DND-41 (cell line): ENCODE data around the gene MMP25.

Source experiments
- ATAC-seq: fragments of 200-7000 bp; cut with Tn5 transposase; 3 replicates; pipeline ENCODE4 v1.9.1; 2021; ENCODE audit warnings: low read depth; ENCODE audit not compliant: insufficient read depth
- DNase-seq: peaks from one replicate; pipeline ENCODE4 v3.0.0-alpha.2; 2020
- H2AFZ ChIP-seq: 2 replicates; pipeline ENCODE4 v1.6.0; 2012; ENCODE audit warnings: low read depth, low read length
- H3K27ac ChIP-seq: 2 replicates; pipeline ENCODE4 v1.5.1; 2012; ENCODE audit warnings: low read length, inconsistent platforms
- H3K27me3 ChIP-seq: fragments of 200-600 bp; sonication (generic); 2 replicates; pipeline ENCODE4 v1.6.0; 2012; ENCODE audit warnings: low read length, mild to moderate bottlenecking, inconsistent platforms; ENCODE audit not compliant: insufficient read depth, poor library complexity
- H3K36me3 ChIP-seq: 2 replicates; pipeline ENCODE4 v1.5.1; 2012; ENCODE audit warnings: low read length, inconsistent platforms; ENCODE audit not compliant: insufficient read depth
- H3K4me1 ChIP-seq: 2 replicates; pipeline ENCODE4 v1.5.1; 2012; ENCODE audit warnings: mild to moderate bottlenecking, low read length; ENCODE audit not compliant: insufficient read depth
- H3K4me2 ChIP-seq: 2 replicates; pipeline ENCODE4 v1.6.0; 2012; ENCODE audit warnings: mild to moderate bottlenecking, moderate library complexity, low read length, inconsistent platforms; ENCODE audit not compliant: insufficient read depth
- H3K4me3 ChIP-seq, 2 experiments: fragments of 200-600 bp in 1 of 2; shearing (Covaris generic) in 1 of 2; 2 replicates each; pipeline ENCODE4 v1.5.1; 2012 to 2016; ENCODE audit warnings: inconsistent platforms in 2 of 2, low read length in 2 of 2, mild to moderate bottlenecking in 2 of 2, low read depth in 1 of 2, moderate library complexity in 1 of 2
- H3K79me2 ChIP-seq: 2 replicates; pipeline ENCODE4 v1.6.0; 2012; ENCODE audit warnings: low read length, inconsistent platforms; ENCODE audit not compliant: insufficient read depth
- H3K9ac ChIP-seq: 2 replicates; pipeline ENCODE4 v1.6.0; 2012; ENCODE audit warnings: low read depth, mild to moderate bottlenecking, inconsistent platforms, low read length, moderate library complexity
- H3K9me3 ChIP-seq: 2 replicates; pipeline ENCODE4 v1.5.1; 2012; ENCODE audit warnings: low read length, moderate library complexity, mild to moderate bottlenecking, inconsistent platforms; ENCODE audit not compliant: insufficient read depth, severe bottlenecking
- H4K20me1 ChIP-seq: 2 replicates; pipeline ENCODE4 v1.6.0; 2012; ENCODE audit warnings: low read length; ENCODE audit not compliant: insufficient read depth
- CTCF ChIP-seq: IDR thresholded peaks from 2 replicates; pipeline ENCODE4 v1.5.1; 2012; ENCODE audit warnings: borderline replicate concordance, low read length, moderate library complexity, mild to moderate bottlenecking; ENCODE audit not compliant: poor library complexity, severe bottlenecking; ENCODE audit errors: extremely low read depth
- EZH2 ChIP-seq: IDR thresholded peaks from 3 replicates; pipeline ENCODE4 v1.6.1; 2012; ENCODE audit warnings: borderline replicate concordance, low read depth, mild to moderate bottlenecking, moderate library complexity, low read length, inconsistent platforms; ENCODE audit not compliant: severe bottlenecking

MMP25 gene

DNA sequence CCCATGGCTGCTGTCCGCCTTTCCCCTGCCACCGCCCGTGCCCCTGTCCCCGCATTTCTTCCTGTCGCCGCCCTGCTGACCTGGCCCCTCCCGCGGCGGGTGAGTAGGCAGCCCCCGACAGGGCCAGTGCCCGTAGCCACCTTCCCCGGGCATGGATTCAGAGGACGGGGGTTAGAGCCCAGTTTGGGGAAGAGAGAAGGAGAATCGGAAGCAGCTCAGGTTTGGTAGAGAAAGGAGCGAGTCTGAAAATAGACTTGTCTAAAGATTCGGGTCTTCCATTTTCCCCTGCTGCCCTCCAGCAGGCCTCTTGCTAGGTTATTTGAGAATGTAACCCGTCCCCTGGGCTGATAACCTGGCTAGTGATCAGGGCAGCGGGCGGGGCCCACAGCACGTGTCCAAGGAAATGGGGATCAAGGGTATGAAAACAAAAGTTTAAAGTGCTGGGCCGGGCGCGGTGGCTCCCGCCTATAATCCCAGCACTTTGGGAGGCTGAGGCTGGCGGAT, 41.5 kb upstream of the MMP25 start:
- Histone ChIP-seq H3K4me2 (peak overlapping the region; percentile 83), H3K27me3 (no peaks in the 10 kb centered on the region), H4K20me1 (peaks cover 5% of the 10 kb centered on the region; the same call in 1 of the 2 replicates), H3K4me3 (peak overlapping the region; percentile 17 to 61; a peak in 3 of 4 replicates), H3K9ac (peak overlapping the region; percentile 55), H3K27ac (no peak overlapping the region), H3K79me2 (no peaks in the 10 kb centered on the region), H3K4me1 (peaks cover 48% of the 10 kb centered on the region), H3K36me3 (no peaks in the 10 kb centered on the region), H2AFZ (peak overlapping the region; percentile 59), H3K9me3 (no peaks in the 10 kb centered on the region)
- DNase-seq: no peak
- TF ChIP-seq EZH2 (no peak), CTCF (no peak)
- ATAC-seq: no peak

DNA sequence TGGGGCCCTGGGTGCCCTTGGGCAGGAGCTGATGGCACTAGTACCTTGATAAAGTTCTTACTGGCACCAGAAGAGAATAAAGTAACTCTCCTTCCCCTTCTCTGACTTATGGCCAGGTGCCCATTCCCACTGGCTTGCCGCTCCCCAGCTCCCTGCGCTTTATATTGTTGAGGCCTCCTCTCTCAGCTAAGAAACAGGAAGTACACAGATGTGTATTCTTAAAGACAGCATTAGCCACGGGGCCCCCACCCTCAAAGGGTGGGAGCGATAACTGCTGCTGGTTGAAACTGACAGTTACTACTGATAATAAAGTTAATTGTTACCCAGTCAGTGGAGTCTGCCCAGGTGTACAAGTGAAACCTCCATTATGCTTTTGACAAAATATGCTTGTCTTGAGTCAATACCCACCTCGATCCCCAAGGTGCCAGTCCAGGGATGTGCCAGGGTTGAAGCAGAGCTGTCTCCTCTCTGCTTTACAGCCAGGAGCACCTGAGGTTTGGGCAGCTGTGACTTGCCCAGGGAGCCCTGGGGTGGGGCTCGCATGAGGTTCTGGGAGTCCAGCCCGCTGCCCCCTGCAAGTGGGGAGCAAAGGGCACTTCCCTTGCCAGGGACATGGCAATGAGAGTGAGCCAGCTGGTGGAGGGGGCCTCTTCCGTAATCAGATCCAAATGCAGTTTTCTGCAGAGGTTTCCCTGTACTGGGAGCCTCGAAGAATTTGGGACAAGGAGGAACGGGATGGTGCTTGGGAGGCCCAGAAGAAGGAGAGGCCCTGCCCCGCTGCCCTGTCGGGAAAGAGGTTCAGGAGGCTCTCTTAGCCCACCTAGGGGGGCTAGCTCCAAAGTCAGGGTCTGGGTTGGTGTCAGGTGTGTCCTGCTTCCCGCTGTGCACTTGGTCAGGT, 39.1 kb upstream of the MMP25 start:
- H3K4me1 ChIP-seq: peaks cover 48% of the 10 kb centered on the region
- H3K27ac ChIP-seq: peak overlapping the region; percentile 65
- no peaks in the 10 kb centered on the region for H3K9me3 ChIP-seq
- DNase-seq (peak; percentile 34), ATAC-seq (no peak)
- TF ChIP-seq EZH2 (no peak), CTCF (no peak)
- H3K9ac ChIP-seq: peak overlapping the region; percentile 6; the same call in 1 of the 2 replicates
- H3K79me2 ChIP-seq: no peaks in the 10 kb centered on the region
- peaks cover 5% of the 10 kb centered on the region; the same call in 1 of the 2 replicates for H4K20me1 ChIP-seq
- no peak overlapping the region for H2AFZ ChIP-seq
- H3K27me3 ChIP-seq: no peaks in the 10 kb centered on the region
- H3K4me3 ChIP-seq: no peak overlapping the region
- peak overlapping the region; percentile 48 for H3K4me2 ChIP-seq
- H3K36me3 ChIP-seq: no peaks in the 10 kb centered on the region

DNA sequence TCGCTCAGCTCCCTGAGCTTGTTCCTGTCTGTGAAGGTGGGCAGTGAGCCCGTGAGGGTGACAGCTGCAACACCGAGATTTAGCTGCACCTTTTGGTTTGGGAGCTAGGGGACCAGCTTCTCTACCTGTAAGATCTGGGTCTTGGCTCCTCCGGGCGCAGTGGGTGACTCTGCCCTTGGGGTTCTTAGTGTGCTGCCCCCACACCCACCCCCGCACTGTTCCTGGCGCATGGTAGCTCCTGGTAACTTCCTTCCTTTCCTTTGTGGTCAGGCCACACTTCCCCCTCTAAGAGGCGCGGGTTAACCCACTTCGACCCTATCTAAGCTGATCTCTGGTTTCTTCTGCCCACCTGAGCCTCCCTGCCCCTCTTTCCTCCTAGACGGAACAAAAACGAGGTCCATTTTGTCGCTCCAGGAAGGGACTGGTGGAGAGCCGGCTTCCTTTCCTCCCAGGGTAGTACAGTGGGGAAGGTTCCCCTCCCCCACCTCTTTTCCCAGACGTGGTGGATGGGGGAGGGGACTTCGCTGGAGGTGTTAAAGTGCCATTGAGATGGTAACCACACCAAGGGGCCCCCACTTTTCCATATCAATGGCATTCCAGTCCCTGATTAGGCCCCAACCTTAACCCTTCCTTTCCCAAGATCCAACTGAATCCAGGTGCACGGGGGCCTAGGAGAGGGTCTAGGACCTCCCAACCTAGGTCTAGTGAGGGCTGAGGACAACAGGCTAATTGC, 38.2 kb upstream of the MMP25 start:
- H3K9ac ChIP-seq: no peak overlapping the region; the same call in 1 of the 2 replicates
- no peak for TF ChIP-seq EZH2
- no peak for TF ChIP-seq CTCF
- ATAC-seq (no peak), DNase-seq (peak; percentile 61)
- H2AFZ ChIP-seq: no peak overlapping the region
- peak overlapping the region; percentile 65; the same call in 1 of the 2 replicates for H3K27ac ChIP-seq
- H3K4me2 ChIP-seq: peak overlapping the region; percentile 48
- no peaks in the 10 kb centered on the region for H3K27me3 ChIP-seq
- no peaks in the 10 kb centered on the region for H3K36me3 ChIP-seq
- peak overlapping the region in 1 of 2 experiments; percentile 1; a peak in 1 of 4 replicates for H3K4me3 ChIP-seq
- H3K4me1 ChIP-seq: peaks cover 46% of the 10 kb centered on the region
- H4K20me1 ChIP-seq: peaks cover 5% of the 10 kb centered on the region; the same call in 1 of the 2 replicates
- H3K79me2 ChIP-seq: no peaks in the 10 kb centered on the region
- H3K9me3 ChIP-seq: no peaks in the 10 kb centered on the region
